ENCODE data around the gene C17orf50. TPM values are rescaled to one million over a fixed set of nuclear protein-coding genes. Genes with fewer than 3 reads are reported as not detected.

C17orf50 gene
- total RNA-seq, 4 donors from 2014 or later, result not detected

GRCh38 chr17:35791681-35792350 is 31.1 kb downstream of the C17orf50 start:
- intact Hi-C loops (cut with DNase I; ENCODE audit: low total_unique reads) (no loop called here), in situ Hi-C loops (cut with MboI; ENCODE audit: low sequenced_read_pairs in 4 of 4) (no loop called here)
- no peak for DNase-seq
- H3K9me3 ChIP-seq, result no peaks in the 10 kb centered on the region
- TF ChIP-seq POLR2A (IDR thresholded peaks at IDR 0.05) (no peak), CTCF (IDR thresholded peaks at IDR 0.05 in 4 of 5, conservative IDR thresholded peaks at IDR 0.05 in 1 of 5) (no peak)
- ATAC-seq, result no peak
- H3K4me3 ChIP-seq, result no peak overlapping the region
- peaks cover 7 to 9% of the 10 kb centered on the region in 2 donors for H3K4me1 ChIP-seq
- peaks cover 28 to 36% (median 29%) of the 10 kb centered on the region in 3 donors for H3K27me3 ChIP-seq
- H3K27ac ChIP-seq, result no peak overlapping the region
- H3K36me3 ChIP-seq, result no peaks in the 10 kb centered on the region

- in situ Hi-C loops (cut with MboI; ENCODE audit: low sequenced_read_pairs in 4 of 4), result no loop called here
- no peak for DNase-seq
- Histone ChIP-seq H3K4me1 (peaks cover 7 to 9% of the 10 kb centered on the region in 2 donors), H3K27me3 (peaks cover 28 to 36% (median 29%) of the 10 kb centered on the region in 3 donors), H3K27ac (no peak overlapping the region), H3K36me3 (no peaks in the 10 kb centered on the region), H3K9me3 (no peaks in the 10 kb centered on the region), H3K4me3 (peak overlapping the region in 2 of 4 donors; percentile 11 to 50)
- ATAC-seq, result no peak
- intact Hi-C loops (cut with DNase I; ENCODE audit: low total_unique reads), result no loop called here
- TF ChIP-seq CTCF (IDR thresholded peaks at IDR 0.05 in 4 of 5, conservative IDR thresholded peaks at IDR 0.05 in 1 of 5) (no peak), POLR2A (IDR thresholded peaks at IDR 0.05) (no peak)
These were observed 32.6 kb downstream of the C17orf50 start for GRCh38 chr17:35793257-35793656.

- no peak for DNase-seq
- in situ Hi-C loops (cut with MboI; ENCODE audit: low sequenced_read_pairs in 4 of 4), result no loop called here
- Histone ChIP-seq H3K36me3 (no peaks in the 10 kb centered on the region), H3K27ac (no peak within 1 kb of the TSS), H3K4me3 (peak within 1 kb of the TSS; percentile 50 to 64 (median 58)), H3K4me1 (peaks cover 7 to 19% of the 10 kb centered on the region in 2 donors), H3K9me3 (no peaks in the 10 kb centered on the region), H3K27me3 (peaks cover 28 to 36% (median 29%) of the 10 kb centered on the region in 3 donors)
- TF ChIP-seq POLR2A (IDR thresholded peaks at IDR 0.05), result no peak
- TF ChIP-seq CTCF (IDR thresholded peaks at IDR 0.05 in 4 of 5, conservative IDR thresholded peaks at IDR 0.05 in 1 of 5), result no peak
- peak in 1 of 2 donors; percentile 31 for ATAC-seq
- intact Hi-C loops (cut with DNase I; ENCODE audit: low total_unique reads), result no loop called here
These were observed 34.6 kb downstream of the C17orf50 start, which contains the start of gene MMP28 for GRCh38 chr17:35795007-35795870. Gene MMP28, minus strand, starts transcription at chr17:35795641. Its CDS starts 264 bp downstream, at chr17:35795377.

- TF ChIP-seq CTCF (IDR thresholded peaks at IDR 0.05 in 4 of 5, conservative IDR thresholded peaks at IDR 0.05 in 1 of 5) (no peak), POLR2A (IDR thresholded peaks at IDR 0.05) (no peak)
- Histone ChIP-seq H3K27me3 (peaks cover 28 to 36% (median 29%) of the 10 kb centered on the region in 3 donors), H3K36me3 (no peaks in the 10 kb centered on the region), H3K4me3 (peak overlapping the region; percentile 50 to 64 (median 58)), H3K27ac (no peak overlapping the region), H3K9me3 (no peaks in the 10 kb centered on the region), H3K4me1 (peaks cover 7 to 24% of the 10 kb centered on the region in 2 donors)
- DNase-seq (no peak), ATAC-seq (no peak)
- in situ Hi-C loops (cut with MboI; ENCODE audit: low sequenced_read_pairs in 4 of 4) (no loop called here), intact Hi-C loops (cut with DNase I; ENCODE audit: low total_unique reads) (no loop called here)
These were observed 35.2 kb downstream of the C17orf50 start for GRCh38 chr17:35795871-35796265.
